A549 (cell line): ENCODE measurements around the gene ZFHX3.

Source experiments
- CEBPB ChIP-seq, 2 experiments: fragments of >200 bp in 1 of 2; sonication (Bioruptor Twin) in 1 of 2; formaldehyde crosslinking in 1 of 2; IDR thresholded peaks; 2 replicates each; pipeline ENCODE4 v1.6.1; 2012 to 2016
- CTCF ChIP-seq: fragments of >200 bp; sonication (Bioruptor Twin); formaldehyde crosslinking; IDR thresholded peaks from 3 replicates; pipeline ENCODE4 v1.5.1; 2016
- POLR2A ChIP-seq: IDR thresholded peaks from 2 replicates; pipeline ENCODE4 v1.6.1; 2012; ENCODE audit warnings: mild to moderate bottlenecking, low read length
- REST ChIP-seq: fragments of 200-600 bp; sonication (generic); IDR thresholded peaks from 2 replicates; pipeline ENCODE4 v1.6.1; 2016; ENCODE audit warnings: antibody characterized with exemption, mild to moderate bottlenecking, moderate library complexity
- SMC3 ChIP-seq: fragments of >200 bp; sonication (Bioruptor Twin); formaldehyde crosslinking; IDR thresholded peaks from 3 replicates; pipeline ENCODE4 v1.6.1; 2018; ENCODE audit warnings: inconsistent platforms
- ZSCAN20 ChIP-seq: fragments of 250-450 bp; sonication (Bioruptor Pico); IDR thresholded peaks from 2 replicates; pipeline ENCODE4 v1.8.0; 2022; ENCODE audit warnings: mild to moderate bottlenecking, moderate library complexity

GRCh38 chr16:72956124-72957064 is 91.5 kb downstream of the ZFHX3 start:
- TF ChIP-seq CTCF (no peak), SMC3 (no peak), REST (no peak), POLR2A (no peak), CEBPB (IDR thresholded peaks at IDR 0.05) (no peak), ZSCAN20 (CRISPR knock-in tag) (no peak)
